ENCODE measurements around the gene RNF150.

The RNF150 gene

DNA sequence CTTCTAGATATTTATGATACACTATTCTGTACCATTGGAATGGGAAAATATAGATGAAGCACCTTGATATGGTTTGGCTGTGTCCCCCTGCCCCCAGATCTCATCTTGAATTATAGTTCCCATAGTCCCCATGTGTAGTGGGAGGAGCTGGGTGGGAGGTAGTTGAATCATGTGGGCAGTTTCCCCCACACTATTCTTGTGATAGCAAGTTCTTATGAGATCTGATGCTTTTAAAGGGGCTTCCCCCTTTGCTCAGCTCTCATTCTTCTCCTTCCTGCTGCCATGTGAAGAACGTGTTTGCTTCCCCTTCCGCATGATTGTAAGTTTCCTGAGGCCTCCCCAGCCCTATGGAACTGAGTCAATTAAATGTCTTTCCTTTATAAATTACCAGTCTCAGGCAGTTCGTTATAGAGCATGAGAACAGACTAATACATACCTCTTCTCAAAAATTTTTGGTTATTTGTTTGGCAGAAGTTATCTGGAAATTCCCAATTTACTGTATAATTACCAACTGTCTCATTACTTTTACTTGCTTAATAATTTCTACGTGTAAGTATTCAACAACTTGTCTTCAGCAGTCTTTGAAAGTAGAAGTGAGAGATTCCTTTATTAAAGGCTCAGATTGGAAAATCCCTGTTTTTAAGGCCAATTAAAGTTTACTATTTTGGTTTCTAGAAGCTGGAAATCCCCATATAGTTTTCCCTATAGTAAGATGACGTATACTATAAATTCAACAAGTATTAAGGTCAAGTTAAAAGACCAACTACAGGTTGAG is 152.7 kb downstream of the RNF150 start:
- no peak for DNase-seq (ENCODE audit: low read depth in 2 of 2)

DNA sequence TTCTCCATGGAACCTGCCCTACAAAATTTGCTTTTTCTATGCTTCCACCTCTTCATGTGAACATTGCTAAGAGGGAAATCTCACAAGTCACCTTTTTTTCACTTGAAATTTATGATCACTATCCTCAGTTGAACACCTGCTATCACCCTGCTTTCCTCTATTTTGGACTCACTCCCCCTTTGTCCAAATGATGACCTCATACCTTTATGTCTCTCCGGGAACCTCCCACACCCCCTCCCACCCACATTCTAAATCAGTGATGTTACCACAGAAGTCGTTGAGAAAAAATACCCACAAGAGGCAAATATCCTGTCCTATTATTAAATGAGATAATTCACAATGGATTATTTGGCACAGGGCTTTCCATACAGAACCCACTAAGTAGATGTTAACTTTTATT is 156.5 kb downstream of the RNF150 start:
- no peak for DNase-seq (ENCODE audit: low read depth in 2 of 2)

DNA sequence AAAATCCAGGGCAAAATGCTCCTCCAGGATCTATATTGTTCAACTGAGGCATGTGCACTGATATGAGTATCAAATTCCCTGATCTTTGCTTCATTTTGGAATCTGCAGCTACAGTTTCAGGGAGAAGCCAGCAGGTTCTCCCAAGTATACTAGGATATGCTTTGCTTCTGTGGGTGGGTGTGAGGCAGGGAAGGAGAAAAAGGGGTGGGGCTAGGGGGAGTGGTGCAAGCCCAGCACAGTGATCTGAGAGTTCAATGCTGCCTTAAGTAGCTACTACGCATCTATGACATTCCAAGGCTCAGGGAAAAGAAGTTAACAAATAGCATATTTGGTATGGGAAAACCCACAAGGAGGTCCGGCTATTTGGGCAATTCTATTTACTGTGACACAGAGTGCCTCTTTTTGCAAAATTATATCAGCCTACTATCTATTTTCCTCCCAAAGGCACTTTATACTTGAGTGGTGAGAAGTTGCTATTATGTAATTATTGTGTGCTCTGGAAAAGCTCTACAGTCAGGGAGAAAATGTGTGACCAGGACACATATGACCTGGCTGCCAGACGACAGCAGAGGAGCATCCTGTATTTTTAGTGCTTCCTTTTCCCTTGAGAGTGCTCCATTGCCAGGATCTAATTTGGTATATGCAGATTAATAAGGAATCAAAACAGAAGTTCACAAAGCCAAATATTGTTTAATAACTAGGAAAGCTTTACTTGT is 162.0 kb downstream of the RNF150 start:
- no peak for DNase-seq (ENCODE audit: low read depth in 2 of 2)

DNA sequence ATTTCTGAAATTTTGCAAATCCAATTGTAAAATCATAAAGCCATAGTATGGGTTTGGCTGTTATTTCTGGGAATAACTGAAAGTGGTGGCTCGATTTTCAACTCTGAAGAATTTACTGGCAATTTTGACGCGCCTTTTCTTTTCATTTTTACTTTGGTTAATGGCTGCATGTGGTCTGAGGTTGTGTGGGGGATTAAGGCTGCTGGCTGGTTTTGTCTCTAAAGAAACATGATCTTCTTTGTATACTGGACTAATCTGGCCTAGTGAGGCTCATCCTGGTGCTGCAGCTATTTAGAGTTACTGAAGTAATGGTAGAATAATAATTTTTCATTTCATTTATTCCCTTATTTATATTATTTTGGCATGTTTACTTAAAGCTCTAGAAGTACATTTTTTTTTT is 164.0 kb downstream of the RNF150 start:
- DNase-seq (ENCODE audit: low read depth in 2 of 2) = no peak

DNA sequence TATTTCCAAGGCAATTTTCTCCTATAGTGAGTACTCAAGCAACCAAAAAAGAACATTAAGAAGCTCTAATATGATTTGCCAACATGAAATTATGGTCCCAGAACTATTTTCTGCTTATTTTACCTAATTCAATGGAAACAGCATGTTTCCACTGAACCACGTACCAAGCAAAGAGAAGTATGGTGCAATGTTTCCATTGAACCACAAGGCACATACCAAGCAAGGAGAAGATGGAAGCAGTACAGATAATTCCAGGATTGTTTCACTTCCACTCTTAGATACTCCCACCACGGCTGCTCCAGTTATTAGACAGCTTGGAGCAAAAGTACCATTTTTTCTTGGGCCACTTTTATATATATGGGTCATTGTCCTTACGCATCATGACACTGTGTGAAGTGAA is 164.9 kb downstream of the RNF150 start:
- DNase-seq (ENCODE audit: low read depth in 2 of 2) = no peak

DNA sequence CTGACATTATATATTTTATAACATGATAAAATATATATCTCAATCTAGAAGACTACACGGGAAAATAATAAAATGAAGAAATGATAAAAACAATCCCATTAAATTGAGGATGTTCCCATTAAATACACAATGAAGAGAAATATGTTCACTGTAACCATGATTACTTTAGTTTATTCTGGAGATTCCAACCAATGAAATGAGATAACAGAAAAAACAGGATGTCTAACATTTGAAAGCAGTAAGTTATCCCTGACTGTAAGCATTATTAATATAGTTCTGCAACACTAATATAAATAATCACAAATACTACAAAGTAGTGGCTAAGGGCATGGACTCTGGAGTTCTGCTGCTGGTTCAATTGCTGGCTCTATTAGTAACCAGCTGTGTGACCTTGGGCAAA is 169.4 kb downstream of the RNF150 start:
- no peak for DNase-seq (ENCODE audit: low read depth in 2 of 2)

DNA sequence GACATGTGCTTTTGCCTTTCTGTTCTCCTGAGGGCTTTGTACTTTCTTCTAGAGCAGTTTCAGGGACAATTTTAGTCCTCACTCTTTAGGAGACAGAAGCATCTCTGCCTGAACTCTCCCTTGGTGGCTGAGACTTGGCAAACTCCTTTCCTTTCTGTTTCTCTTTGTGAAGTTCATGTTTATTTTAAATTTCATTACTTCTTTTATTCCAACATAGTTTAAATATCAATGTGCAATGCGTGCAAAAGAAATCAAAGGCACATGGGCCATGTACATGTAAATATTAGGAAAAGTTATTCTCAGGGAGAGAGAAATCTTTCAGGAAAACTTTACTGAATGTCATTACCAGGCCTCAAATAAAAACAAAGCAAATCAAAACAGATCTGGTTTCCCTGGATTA is 177.6 kb downstream of the RNF150 start:
- DNase-seq (ENCODE audit: low read depth in 2 of 2) = no peak

DNA sequence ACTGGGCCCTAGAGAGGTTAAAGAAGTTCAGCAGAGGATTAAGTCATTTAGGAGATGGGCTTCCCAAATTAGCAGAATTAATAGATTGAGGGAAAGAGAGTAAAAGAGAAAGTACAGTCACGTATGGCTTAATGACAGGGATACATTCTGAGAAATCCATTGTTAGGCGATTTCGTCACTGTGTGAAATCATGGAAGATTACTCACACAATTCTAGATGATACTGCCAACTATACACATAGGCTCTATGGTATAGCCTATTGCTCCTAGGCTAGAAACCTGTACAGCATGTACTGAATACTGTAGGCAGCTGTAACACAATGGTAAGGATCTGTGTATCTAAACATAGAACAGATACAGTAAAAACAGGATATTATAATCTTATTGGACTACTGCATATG is 180.6 kb downstream of the RNF150 start:
- DNase-seq (ENCODE audit: low read depth in 2 of 2) = no peak

DNA sequence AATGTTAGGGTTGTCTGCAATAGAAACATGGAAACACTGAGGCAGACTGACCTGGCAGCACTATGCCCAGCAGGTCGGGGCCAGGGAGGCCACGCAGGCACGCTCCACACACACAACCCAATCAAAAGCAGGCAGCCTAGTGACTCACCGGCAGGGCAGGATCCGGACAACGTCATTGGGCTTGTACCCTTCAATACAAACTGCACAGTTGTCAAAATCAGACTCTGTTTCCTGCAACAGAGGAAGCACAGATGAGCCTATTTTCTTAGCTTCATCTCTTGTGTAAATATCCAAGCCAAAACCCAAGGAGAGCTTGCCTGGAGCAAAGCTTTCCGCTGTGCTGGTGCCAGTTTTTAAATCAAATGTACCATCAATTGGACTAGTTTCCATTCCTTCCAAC is 185.8 kb downstream of the RNF150 start:
- DNase-seq (ENCODE audit: low read depth in 2 of 2) = no peak

DNA sequence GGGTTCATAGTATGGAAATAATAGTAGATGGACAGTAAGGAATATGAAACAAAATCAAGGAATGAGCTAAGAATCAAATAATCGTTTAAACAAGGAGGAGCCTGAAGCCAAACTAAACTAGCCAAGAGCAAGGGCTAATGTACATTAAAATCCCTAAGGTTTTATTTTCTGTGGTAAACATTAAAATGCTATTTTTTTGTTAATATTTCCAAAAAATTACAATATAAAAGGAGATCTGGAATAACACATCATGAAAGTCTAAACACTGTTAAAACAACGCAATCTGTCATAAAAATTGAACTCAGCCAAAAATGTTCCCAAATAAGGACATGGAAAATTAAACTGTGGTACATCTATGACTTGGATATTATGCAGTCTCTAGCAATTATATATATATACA is 188.2 kb downstream of the RNF150 start:
- DNase-seq (ENCODE audit: low read depth in 2 of 2) = no peak

DNA sequence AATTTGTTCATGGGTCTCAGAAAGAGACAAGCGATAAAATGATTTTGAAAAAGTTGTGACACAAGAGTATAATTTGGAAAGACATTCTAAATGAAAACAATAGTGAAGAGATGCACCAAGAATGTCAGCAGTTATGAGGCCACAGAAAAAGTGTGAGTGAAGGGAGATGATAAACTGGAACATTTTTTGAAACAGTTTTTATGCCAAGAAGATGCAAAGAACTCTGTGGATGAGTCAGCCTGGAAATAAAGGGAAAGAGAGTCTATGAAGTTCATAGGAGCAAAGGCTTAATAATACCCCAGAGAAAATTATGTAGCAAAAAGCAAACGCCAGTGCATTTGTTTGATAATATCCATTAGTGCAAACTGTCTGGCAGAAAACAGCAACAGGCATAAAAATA is 188.7 kb downstream of the RNF150 start:
- no peak for DNase-seq (ENCODE audit: low read depth in 2 of 2)

DNA sequence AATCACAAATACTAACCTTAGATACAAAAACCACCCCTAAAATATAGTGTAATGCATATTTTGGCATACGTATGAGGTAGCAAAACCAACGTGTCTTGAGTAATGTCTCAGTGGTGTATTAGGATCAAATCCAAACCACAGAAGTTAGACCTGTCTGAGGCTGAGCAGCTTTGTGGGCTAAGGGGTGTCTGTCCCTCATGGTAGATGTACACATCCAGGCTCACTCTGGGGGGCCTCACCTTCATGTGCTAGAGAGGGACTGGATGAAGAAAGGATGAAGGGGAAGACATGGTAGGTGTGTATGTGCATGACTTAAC is 189.1 kb downstream of the RNF150 start:
- DNase-seq (ENCODE audit: low read depth in 2 of 2) = no peak

DNA sequence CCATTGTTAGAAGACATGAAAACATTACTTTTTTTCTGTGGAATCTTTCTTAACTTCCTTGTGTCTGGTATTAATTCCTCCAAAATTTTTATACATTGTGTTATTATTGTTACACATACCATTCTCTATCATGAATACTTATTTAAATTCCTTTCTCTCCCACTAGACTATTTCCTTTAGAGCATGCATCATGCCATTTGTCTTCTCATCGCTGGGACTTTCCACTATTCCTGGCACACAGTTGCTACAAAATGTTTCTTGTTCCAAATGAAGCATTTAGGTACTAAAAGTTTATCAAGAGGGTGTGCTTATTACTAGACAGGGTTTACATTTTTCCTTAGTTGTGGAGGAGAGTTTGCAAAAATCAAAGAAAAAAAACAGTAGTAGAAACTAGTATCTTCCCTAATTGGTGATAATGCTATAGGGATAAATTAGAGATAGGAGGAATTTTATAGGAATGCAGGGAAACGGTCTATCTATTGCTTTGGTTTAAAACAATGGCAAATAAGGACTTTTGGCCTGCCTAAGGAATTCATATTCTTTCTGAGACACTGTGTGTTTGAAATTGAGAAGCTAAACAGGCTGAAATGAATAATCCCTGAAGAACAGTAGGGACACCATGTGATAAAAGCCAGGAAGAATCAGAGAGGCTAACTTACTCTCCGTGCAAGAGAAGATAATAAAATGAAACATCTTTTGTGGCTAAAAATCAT is 189.6 kb downstream of the RNF150 start:
- no peak for DNase-seq (ENCODE audit: low read depth in 2 of 2)

DNA sequence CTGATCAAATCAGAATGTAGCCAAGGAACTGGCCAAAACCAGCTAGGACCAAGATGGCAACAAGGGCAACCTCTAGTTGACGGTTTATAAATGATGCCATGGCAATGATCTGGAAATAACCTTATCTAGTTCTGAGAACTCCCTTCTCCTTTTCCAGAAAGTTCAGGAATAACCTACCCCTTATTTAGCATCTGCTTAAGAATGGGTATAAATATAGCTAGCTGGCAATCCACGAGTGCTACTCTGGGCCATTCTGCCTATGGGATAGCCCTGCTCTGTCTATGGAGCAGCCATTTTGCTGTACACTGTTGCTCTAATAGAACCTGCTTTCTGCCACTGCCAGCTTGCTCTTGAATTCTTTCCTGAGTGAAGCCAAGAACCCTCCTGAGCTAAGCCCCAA is 192.7 kb downstream of the RNF150 start:
- DNase-seq (ENCODE audit: low read depth in 2 of 2) = no peak

DNA sequence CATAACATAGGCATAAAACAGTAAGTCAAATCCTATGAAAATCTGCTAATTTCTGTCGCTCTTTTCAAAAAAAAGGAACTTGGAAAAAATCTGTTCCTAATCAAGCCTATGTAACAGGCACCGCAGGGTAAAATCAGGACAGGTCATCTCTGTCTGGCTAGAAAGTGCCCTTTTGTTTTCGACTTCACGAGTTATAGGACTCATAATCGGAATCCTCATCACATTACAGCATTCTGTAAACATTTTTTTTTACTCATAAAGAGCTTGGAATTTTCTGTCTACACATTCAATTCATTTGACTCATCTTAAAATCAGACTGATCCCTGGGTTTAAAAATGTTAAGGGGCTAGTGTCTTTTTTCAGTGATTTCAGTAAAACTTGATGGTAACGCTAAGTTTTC is 195.4 kb downstream of the RNF150 start:
- DNase-seq (ENCODE audit: low read depth in 2 of 2) = no peak

DNA sequence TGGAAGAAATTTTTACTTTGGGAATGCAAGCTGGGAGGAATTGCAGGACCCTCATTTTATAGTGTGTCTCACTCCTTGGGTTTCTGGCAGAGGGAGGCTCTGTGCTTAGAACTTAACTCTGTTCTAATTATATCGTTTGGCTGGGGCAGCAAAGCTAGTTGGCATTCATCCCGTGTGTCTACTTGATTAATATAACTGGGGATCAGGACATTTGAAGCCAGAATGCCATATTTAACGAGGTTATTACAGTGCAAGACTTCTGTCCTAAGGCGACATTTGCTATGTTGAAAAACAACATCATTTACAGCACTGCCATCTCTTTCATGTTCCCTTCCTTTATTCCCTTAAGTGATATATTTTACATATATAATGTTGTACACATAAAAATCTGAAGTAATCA is 198.0 kb downstream of the RNF150 start:
- DNase-seq (ENCODE audit: low read depth in 2 of 2) = no peak

DNA sequence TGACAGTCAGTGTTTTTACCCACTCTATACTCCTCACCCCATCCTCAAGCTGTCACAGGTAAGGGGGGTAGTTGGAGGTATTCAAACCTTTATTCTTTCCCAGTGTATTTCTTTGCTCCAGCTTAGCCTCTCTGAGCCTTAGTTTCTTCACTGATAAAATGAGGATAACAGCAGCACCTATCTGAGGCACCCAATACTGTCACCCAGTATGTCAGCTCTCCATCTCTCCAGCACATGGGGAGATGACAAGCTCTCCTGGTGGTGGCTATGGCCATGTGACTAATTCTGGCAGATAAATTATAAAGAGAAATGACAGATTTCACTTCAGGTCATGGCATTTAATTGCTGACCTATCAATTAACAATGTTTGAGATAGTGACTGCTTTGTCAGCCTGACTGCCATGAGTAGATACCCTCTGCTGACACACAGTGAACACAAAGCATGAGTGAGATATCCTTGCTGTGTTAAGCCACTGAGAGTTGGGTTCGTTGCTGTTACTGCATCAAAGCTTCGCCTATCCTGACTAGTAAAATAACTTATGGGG is 200.7 kb downstream of the RNF150 start:
- no peak for DNase-seq (ENCODE audit: low read depth in 2 of 2)

DNA sequence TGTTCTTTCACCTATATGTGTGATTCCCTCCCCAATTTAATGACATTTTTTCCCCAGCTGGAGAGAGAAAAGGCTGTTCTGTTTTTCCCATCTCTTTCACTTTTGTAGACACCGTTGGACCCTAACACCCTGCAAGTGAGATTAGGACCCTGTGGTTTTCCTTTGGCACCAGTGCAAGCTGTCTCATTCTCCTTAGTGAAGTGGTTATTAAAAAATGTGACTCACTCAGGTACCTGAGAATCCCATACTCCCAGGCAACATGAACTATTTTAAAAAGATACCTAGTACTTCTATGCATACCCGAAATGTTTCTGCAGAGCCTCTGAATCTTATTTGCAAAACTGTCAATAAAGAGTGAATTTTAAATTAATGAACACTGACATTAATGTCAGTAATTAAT is 201.4 kb downstream of the RNF150 start:
- DNase-seq (ENCODE audit: low read depth in 2 of 2) = no peak

DNA sequence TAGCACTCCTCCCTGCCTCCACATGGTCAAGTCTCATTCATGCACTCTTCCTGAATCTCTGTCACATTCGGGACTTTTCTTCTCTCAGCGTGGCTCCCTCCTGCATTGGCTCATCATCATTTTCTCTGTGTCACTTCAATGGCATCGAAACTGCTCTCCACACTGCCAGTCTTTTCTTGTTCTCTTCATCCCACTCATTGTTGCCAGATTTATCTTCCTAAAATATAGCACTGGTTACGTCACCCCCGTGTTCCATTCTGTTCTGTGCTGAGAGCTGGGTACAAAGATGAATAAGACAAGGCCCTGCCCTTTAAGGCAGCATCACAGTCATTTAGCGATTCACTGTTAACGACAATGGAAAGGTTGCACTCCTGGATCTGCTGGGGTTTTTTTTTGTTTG is 202.7 kb downstream of the RNF150 start:
- no peak for DNase-seq (ENCODE audit: low read depth in 2 of 2)

DNA sequence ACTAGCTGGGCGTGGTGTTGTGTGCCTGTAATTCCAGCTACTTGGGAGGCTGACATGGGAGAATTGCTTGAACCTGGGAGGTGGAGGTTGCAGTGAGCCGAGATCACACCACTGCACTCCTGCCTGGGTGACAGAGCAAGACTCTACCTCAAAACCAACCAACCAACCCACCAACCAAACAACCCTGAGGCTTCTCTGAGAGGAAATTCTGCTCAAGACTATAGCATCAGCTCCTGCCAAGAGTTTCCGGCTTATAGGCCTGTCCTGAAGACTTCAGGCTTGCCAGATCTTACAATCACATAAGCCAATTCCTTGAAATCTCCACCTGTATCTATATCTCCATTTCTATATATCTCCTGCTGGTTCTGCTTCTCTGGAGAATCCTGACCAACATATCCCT is 203.3 kb downstream of the RNF150 start:
- DNase-seq (ENCODE audit: low read depth in 2 of 2) = no peak

DNA sequence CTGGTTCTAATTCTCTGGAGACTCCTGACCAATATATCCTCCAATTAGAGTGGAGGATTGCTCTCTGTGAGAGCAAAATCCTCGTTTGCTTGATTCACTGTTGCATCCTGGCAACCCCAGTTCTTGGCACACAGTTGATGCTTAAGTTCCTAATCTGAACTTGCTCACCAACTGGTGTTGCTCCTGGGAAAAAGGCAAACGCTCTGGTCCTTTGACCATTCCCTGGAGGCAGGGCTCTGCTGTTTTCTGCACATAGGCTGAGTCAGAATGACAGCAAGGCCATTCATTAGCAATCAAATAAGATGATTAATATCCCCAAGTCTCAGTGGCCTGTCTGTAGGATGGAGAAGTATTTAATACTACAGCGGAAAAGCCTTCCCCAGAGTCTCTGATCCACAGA is 204.4 kb downstream of the RNF150 start:
- no peak for DNase-seq (ENCODE audit: low read depth in 2 of 2)

DNA sequence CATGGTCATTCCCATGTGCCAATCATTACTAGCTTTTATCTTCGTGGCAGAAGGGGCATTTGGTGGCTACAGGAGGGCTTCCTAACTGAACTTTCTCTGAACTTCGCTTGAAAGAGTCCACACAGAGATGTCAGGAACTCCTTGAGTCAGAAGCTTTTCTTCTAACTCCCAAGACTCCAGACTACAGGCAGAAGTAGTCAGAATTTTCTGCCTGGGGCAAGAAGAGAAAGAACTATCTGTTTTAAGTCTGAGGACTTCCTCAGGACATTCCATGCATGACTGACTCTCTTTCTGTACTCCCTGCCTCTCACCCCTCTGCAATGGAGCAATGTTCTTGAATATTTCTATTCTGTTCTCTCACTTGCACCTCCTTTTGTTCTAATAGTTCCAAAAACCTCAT is 206.6 kb downstream of the RNF150 start:
- no peak for DNase-seq (ENCODE audit: low read depth in 2 of 2)

DNA sequence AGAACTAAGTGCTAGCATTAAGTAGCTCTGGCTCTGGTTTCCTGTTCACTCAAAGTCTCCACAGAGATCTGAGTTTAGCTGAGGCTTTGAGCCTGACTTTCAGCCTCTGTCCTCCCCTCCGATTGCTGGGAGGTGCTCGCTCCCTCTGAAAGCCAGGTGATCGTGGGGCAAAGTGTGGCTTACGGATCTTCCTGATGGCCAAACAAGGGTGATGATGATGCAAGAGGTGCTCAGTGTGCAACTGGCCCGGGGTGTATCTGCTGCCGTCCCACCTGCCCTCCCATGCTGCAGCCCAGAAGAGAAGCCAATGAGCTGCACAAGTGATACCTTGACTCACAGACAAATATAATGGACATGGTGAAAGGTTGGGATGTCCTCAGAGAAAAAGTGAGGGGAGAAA is 207.9 kb downstream of the RNF150 start:
- DNase-seq (ENCODE audit: low read depth in 2 of 2) = no peak

Data from stimulated activated CD8-positive, alpha-beta memory T cell treated with anti-CD3 and anti-CD28 coated beads, Interleukin-15, amount 100 ng/mL, for 48 hours (primary cell).